ENCODE data around the gene ROBO1.

DNA sequence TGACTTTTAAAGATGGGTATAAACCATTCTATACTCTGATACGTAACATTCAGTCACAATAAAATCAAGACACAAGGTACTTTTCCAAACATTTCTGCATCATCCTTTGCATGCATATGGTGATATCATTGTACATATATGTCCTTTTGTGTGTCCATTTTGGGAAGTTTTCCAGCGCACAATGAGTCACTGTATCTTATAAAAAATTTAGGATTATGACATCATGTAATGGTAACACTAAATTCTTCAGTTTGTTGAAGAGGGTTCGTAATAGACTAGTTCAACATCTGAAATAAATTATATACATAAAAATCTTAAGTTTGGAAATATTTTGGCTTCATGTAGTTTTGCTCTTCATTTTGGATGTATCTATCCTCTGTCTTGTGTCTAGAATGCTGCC, 480.9 kb downstream of the ROBO1 start:
- TF ChIP-seq POLR2A (IDR thresholded peaks at IDR 0.05; ENCODE audit: low read depth, low read length), result no peak
- no peak for TF ChIP-seq POLR2AphosphoS5 (IDR thresholded peaks at IDR 0.05; ENCODE audit: low read depth, low read length)
- TF ChIP-seq TAF1 (IDR thresholded peaks at IDR 0.05; ENCODE audit: borderline replicate concordance, low read depth, low read length), result no peak

All from GM12892 (cell line).